ENCODE results near the gene FAM200C.
A peak's percentile ranks its signal among the peaks of the same experiment; 100 is the strongest.

DNA sequence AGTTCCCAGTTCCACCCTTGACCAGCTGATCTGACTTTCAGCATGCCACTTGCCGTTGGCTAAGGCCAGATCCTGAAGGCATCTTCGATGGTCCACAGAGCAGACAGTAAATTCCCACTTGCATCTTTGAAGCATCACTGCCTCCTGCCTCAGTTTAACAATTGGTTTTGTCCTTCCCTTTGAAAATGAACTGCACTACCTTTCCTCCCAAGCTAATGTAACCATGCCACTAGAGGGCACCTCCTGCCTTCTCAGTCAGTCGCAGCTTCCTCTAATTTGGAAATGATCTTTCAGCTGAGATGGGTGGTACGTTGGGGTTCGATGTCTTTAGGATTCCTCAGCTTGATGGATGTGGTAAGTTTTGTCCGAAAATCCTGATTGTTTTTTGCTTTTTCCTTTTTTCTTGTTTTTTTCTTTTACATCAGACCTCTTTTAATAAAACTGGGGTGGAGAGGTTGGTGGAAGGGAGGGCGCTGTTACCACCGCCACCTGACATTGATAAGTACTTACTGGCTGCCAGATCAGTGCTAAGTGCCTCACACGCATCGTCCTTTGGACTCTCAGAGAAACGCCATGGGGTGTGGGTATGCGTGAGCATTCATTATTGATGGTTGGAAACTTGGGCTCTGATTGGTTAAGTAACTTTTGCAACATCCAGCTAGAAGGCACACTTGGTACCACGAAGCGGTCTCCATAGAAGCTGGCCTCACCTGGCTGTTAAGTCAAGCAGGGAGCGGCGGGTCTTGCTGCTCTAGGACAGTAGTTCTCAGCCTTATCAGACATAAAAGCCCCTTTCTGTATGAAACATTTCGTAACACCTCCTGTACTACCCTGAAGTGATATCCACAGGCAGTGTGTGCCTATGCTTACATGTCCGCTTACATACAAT, 38.7 kb upstream of the FAM200C start:
- TF ChIP-seq, protein P1, sequence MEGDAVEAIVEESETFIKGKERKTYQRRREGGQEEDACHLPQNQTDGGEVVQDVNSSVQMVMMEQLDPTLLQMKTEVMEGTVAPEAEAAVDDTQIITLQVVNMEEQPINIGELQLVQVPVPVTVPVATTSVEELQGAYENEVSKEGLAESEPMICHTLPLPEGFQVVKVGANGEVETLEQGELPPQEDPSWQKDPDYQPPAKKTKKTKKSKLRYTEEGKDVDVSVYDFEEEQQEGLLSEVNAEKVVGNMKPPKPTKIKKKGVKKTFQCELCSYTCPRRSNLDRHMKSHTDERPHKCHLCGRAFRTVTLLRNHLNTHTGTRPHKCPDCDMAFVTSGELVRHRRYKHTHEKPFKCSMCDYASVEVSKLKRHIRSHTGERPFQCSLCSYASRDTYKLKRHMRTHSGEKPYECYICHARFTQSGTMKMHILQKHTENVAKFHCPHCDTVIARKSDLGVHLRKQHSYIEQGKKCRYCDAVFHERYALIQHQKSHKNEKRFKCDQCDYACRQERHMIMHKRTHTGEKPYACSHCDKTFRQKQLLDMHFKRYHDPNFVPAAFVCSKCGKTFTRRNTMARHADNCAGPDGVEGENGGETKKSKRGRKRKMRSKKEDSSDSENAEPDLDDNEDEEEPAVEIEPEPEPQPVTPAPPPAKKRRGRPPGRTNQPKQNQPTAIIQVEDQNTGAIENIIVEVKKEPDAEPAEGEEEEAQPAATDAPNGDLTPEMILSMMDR (IDR thresholded peaks at IDR 0.05; ENCODE audit: insufficient read depth, low read length, poor library complexity, severe bottlenecking): peak; percentile 87
- TF ChIP-seq EZH2phosphoT487 (conservative IDR thresholded peaks at IDR 0.05; ENCODE audit: low read length): no peak

Data from SU-DHL-6 (cell line).